GM18907 (cell line): ENCODE data around the gene CCDC88A.
A peak's percentile ranks its signal among the peaks of the same experiment; 100 is the strongest.
"Not testable (repeated sequence)": the region's sequence is repeated elsewhere in the genome, so short reads cannot be mapped to it uniquely, and the experiment has no call there.

ENCODE experiments used
- ATAC-seq: cut with Tn5 transposase; IDR thresholded peaks from one replicate; pipeline ENCODE4 v1.9.1; 2021; ENCODE audit warnings: mild to moderate bottlenecking, moderate library complexity; ENCODE audit not compliant: unreplicated experiment

CCDC88A gene

GRCh38 chr2:55391155-55391554 lies 28.5 kb downstream of the CCDC88A start:
- no peak for ATAC-seq

GRCh38 chr2:55385516-55385915 lies 34.1 kb downstream of the CCDC88A start:
- ATAC-seq, result not testable (repeated sequence)

- no peak for ATAC-seq
Measured at GRCh38 chr2:55384786-55385185, 34.9 kb downstream of the CCDC88A start.

GRCh38 chr2:55371376-55371775 lies 48.3 kb downstream of the CCDC88A start:
- ATAC-seq, result no peak

GRCh38 chr2:55370208-55370607 lies 49.4 kb downstream of the CCDC88A start:
- ATAC-seq, result no peak

- no peak for ATAC-seq
Measured at GRCh38 chr2:55365303-55365702, 54.4 kb downstream of the CCDC88A start.

- ATAC-seq, result no peak
Measured at GRCh38 chr2:55364189-55365055, 55.2 kb downstream of the CCDC88A start.

GRCh38 chr2:55363636-55364035 lies 56.0 kb downstream of the CCDC88A start:
- ATAC-seq, result no peak

- no peak for ATAC-seq
Measured at GRCh38 chr2:55361465-55362189, 58.0 kb downstream of the CCDC88A start.

GRCh38 chr2:55358451-55358850 lies 61.2 kb downstream of the CCDC88A start:
- ATAC-seq, result no peak

- no peak for ATAC-seq
Measured at GRCh38 chr2:55357927-55358326, 61.7 kb downstream of the CCDC88A start.

GRCh38 chr2:55357164-55357563 lies 62.5 kb downstream of the CCDC88A start:
- ATAC-seq, result no peak

- not testable (repeated sequence) for ATAC-seq
Measured at GRCh38 chr2:55356136-55356535, 63.5 kb downstream of the CCDC88A start.

GRCh38 chr2:55355451-55355850 lies 64.2 kb downstream of the CCDC88A start:
- no peak for ATAC-seq

- ATAC-seq, result no peak
Measured at GRCh38 chr2:55351672-55352071, 68.0 kb downstream of the CCDC88A start.

- no peak for ATAC-seq
Measured at GRCh38 chr2:55345064-55345463, 74.6 kb downstream of the CCDC88A start.

- ATAC-seq, result no peak
Measured at GRCh38 chr2:55338268-55338667, 81.4 kb downstream of the CCDC88A start.

GRCh38 chr2:55334728-55335127 lies 84.9 kb downstream of the CCDC88A start:
- no peak for ATAC-seq

GRCh38 chr2:55330541-55331297 lies 88.9 kb downstream of the CCDC88A start:
- ATAC-seq, result no peak

- no peak for ATAC-seq
Measured at GRCh38 chr2:55327470-55328230, 92.0 kb downstream of the CCDC88A start.

GRCh38 chr2:55314985-55315384 lies 104.7 kb downstream of the CCDC88A start:
- ATAC-seq, result peak; percentile 43
